Embryonic facial prominence (tissue), 1 donor: Measurements from ENCODE around the gene SPRR2F.

Source experiments
- DNase-seq: peaks from one replicate; pipeline ENCODE4 v3.0.0-alpha.2; 2016; ENCODE audit errors: extremely low spot score

SPRR2F gene

GRCh38 chr1:153072806-153073726 is 40.2 kb downstream of the SPRR2F start:
- no peak for DNase-seq

- no peak for DNase-seq
Measured at GRCh38 chr1:153071511-153071910, 41.8 kb downstream of the SPRR2F start, which contains the start of gene SPRR2B. TSS of gene SPRR2B (minus strand) at chr1:153071611. CDS start at chr1:153070839, 772 bp downstream.

- no peak for DNase-seq
Measured at GRCh38 chr1:153070243-153070642, 43.1 kb downstream of the SPRR2F start.
